ENCODE results near the gene BABAM2. TPM values are rescaled to one million over a fixed set of nuclear protein-coding genes. Genes with fewer than 3 reads are reported as not detected.

The BABAM2 gene
- total and polyA plus RNA-seq, 9 of the 15 experiments (the other 6 are each of a cell fraction or from before 2014, with no cell fraction given), result 10.9 to 37.4 (median 25.6) TPM

- FAIRE-seq, result no peak
These were observed 398.1 kb downstream of the BABAM2 start for GRCh38 chr2:28288620-28289019.

More at GRCh38 chr2:28288620-28289019, 398.1 kb downstream of the BABAM2 start:
- Histone ChIP-seq H2AFZ (ENCODE audit: low read depth, low read length) (no peak overlapping the region), H3K27ac (ENCODE audit: extremely low read depth, low read depth, low read length) (no peak overlapping the region), H3K9me3 (replicated peaks; ENCODE audit: control insufficient read depth, insufficient read depth, low read depth, low read length) (no peaks in the 10 kb centered on the region), H3K4me1 (replicated peaks in 1 of 2; ENCODE audit: control insufficient read depth in 2 of 2, insufficient read depth in 2 of 2, low read length in 2 of 2) (no peaks in the 10 kb centered on the region), H3K9ac (ENCODE audit: insufficient read depth in 1 of 2, low read depth in 2 of 2, low read length in 2 of 2) (no peak overlapping the region), H3K27me3 (ENCODE audit: control insufficient read depth in 2 of 2, insufficient read depth in 2 of 2, low read length in 2 of 2) (no peaks in the 10 kb centered on the region), H4K20me1 (replicated peaks; ENCODE audit: control insufficient read depth, insufficient read depth, low read length) (no peaks in the 10 kb centered on the region), H3K79me2 (ENCODE audit: control insufficient read depth, insufficient read depth, low read length) (no peaks in the 10 kb centered on the region), H3K4me2 (ENCODE audit: insufficient read depth, low read length) (no peak overlapping the region), H3K4me3 (no peak overlapping the region), H3K9me1 (ENCODE audit: control insufficient read depth, insufficient read depth, low read length) (no peaks in the 10 kb centered on the region), H3K36me3 (ENCODE audit: control insufficient read depth, insufficient read depth, low read length) (no peaks in the 10 kb centered on the region)
- ChIA-PET CTCF (ENCODE audit: low intra/inter-chr PET ratio) (no interaction called here), POLR2A (interaction anchor here (1.0 kb wide), 1 partner anchor 34 kb away, joined by 3 read pairs; no protein-coding TSS in a partner anchor)
- WGBS (ENCODE audit: insufficient coverage, low coverage, missing lambda C conversion rate), result 88% methylated on average over 5 of the region's 5 CpGs
- no peak for TF ChIP-seq ZNF592 (IDR thresholded peaks at IDR 0.05)
- TF ChIP-seq SMC3 (conservative IDR thresholded peaks at IDR 0.05; ENCODE audit: insufficient read depth, low read depth, low read length), result no peak
- TF ChIP-seq PRPF4 (IDR thresholded peaks at IDR 0.05; ENCODE audit: insufficient read depth, low read depth, low read length, poor library complexity, severe bottlenecking), result no peak
- no peak for TF ChIP-seq NR2C1 (IDR thresholded peaks at IDR 0.05)
- TF ChIP-seq NR2C1 (tag; IDR thresholded peaks at IDR 0.05), result no peak
- TF ChIP-seq FOXA1 (IDR thresholded peaks at IDR 0.05; ENCODE audit: borderline replicate concordance), result no peak
- TF ChIP-seq NFXL1 (CRISPR knock-in tag; IDR thresholded peaks at IDR 0.05), result no peak
- TF ChIP-seq ZNF347 (CRISPR knock-in tag; IDR thresholded peaks at IDR 0.05; ENCODE audit: low read depth), result no peak
- no peak for TF ChIP-seq HNRNPL (IDR thresholded peaks at IDR 0.05; ENCODE audit: low read depth, low read length)
- no peak for TF ChIP-seq GATAD2A (IDR thresholded peaks at IDR 0.05)
- no peak for TF ChIP-seq EZH2 (IDR thresholded peaks at IDR 0.05; ENCODE audit: borderline replicate concordance, low read depth, low read length)
- TF ChIP-seq SNIP1 (IDR thresholded peaks at IDR 0.05; ENCODE audit: low read depth), result no peak
- TF ChIP-seq HIVEP1 (CRISPR knock-in tag; IDR thresholded peaks at IDR 0.05), result no peak
- no peak for TF ChIP-seq TEAD4 (IDR thresholded peaks at IDR 0.05; ENCODE audit: low read length)
- TF ChIP-seq TEAD4 (CRISPR knock-in tag; IDR thresholded peaks at IDR 0.05; ENCODE audit: borderline replicate concordance), result no peak
- no peak for TF ChIP-seq L3MBTL2 (IDR thresholded peaks at IDR 0.05)
- TF ChIP-seq GTF3C2 (IDR thresholded peaks at IDR 0.05; ENCODE audit: borderline replicate concordance, extremely low read depth, insufficient read length), result no peak
- intact Hi-C loops (cut with micrococcal nuclease) (no loop called here), in situ Hi-C loops (cut with MboI) (no loop called here)
- no TSS peak for BruUV-seq (replicated peaks)
- ATAC-seq, result no peak
- DNase-seq (ENCODE audit: extremely low read depth in 1 of 4, low spot score in 3 of 4), result no peak
